Measurements from ENCODE around the gene SLC9A4.
"Not testable (repeated sequence)": the region's sequence is repeated elsewhere in the genome, so short reads cannot be mapped to it uniquely, and the experiment has no call there.

Gene SLC9A4

GRCh38 chr2:102562542-102562941, 89.5 kb downstream of the SLC9A4 start:
- not testable (repeated sequence) for DNase-seq

GRCh38 chr2:102575888-102576287, 102.9 kb downstream of the SLC9A4 start:
- no peak for DNase-seq

GRCh38 chr2:102578376-102578775, 105.3 kb downstream of the SLC9A4 start:
- DNase-seq: no peak

GRCh38 chr2:102581911-102582310, 108.9 kb downstream of the SLC9A4 start:
- no peak for DNase-seq

- no peak for DNase-seq
These were observed 109.8 kb downstream of the SLC9A4 start for GRCh38 chr2:102582845-102583244.
